Stimulated activated CD4-positive, alpha-beta T cell treated with anti-CD3 and anti-CD28 coated beads, Interleukin-2, amount 100 ng/mL, for 48 hours (primary cell): ENCODE results near the gene TNNT1.
A peak's percentile ranks its signal among the peaks of the same experiment; 100 is the strongest.
"Not testable (repeated sequence)": the region's sequence is repeated elsewhere in the genome, so short reads cannot be mapped to it uniquely, and the experiment has no call there.

Source experiments
- DNase-seq, 2 donors: peaks; one replicate each; pipeline ENCODE4 v3.0.0-alpha.2; 2020

Gene TNNT1

DNA sequence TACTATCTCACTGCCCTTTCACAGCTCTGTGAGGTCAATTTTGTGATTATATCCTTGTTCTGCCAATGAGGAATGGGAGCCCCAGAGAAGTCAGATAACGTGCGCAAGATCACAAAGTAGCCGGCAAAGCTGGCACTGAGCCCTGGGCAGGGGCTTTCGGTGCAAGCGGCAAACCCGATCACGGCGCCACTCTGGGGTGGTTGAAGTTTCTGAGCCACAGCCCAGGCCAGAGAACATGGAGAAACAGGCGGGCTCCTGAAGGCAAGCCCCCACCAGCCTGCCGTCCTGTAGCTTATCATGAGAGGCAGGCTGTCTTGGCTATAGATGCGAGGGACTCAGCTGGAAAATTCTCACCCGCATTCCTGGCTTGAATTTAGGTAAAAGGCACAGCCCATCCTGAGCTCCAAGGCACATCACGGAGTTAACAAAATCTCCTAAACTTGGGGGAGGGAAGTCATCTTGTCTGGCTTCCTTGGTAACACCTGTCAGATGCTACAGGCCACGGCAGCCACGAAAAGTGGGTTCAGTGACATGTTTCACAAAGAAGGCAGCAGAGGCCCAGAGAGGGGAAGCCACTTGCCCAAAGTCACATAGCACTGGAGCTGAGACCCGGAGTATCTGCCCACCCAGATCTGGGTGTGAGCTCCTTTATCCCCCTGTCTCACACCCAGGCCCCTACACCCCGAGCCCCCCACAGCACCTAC lies 12.5 kb downstream of the TNNT1 start:
- DNase-seq: no peak

DNA sequence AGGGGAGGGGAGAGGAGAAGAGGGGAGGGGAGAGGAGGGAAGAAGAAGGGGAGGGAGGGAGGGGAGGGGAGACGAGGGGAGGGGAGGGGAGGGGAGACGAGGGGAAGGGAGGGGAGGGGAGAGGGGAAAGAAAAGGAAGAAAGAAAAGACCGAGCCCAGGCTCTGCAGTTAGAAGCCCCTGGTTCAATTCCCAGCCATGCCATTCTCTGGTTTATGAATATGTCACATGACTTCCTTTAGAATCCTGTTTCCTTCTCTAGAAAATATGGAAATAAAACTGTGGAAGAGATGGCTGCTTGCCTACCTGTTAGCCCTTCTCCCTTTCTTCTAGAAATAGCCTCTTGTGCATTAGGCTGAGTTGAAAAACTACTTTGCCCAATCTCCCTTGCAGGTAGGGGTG lies 14.3 kb downstream of the TNNT1 start:
- no peak for DNase-seq

DNA sequence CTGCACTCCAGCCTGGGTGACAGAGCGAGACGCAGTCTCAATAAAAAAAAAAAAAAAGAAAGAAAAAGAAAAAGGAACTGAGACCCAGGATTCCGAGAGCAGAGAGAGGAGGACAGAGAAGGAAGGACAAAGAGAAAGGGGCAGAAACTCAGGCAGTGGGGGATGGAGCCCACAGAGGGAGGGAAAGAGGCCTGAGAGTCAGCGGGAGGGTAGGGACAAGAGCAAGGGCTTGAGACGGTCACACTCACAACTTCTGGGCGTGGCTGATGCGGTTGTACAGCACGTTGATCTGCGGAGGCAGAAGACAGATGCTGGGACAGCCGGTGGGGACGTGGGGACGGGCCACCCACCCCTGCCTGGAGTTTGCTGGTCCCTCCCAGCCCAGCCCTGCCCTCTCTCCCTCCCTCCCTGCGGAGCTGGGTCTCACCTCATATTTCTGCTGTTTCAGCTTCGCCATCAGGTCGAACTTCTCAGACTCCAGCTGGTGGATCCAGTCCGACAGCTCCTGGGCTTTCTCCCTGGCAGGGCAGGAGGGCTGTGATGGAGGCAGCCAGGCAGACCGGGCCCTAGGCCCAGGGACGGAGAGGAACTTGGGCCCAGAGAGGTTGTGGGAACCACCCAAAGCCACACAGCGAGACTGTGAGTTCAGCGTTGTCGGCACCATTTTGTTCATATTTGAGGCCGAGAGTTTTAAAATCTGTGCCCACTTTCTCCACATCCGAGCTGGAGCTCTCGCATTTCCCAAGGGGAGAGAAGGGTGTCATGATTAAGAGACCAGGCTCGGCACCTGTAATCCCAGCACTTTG lies 15.2 kb downstream of the TNNT1 start:
- DNase-seq: no peak

DNA sequence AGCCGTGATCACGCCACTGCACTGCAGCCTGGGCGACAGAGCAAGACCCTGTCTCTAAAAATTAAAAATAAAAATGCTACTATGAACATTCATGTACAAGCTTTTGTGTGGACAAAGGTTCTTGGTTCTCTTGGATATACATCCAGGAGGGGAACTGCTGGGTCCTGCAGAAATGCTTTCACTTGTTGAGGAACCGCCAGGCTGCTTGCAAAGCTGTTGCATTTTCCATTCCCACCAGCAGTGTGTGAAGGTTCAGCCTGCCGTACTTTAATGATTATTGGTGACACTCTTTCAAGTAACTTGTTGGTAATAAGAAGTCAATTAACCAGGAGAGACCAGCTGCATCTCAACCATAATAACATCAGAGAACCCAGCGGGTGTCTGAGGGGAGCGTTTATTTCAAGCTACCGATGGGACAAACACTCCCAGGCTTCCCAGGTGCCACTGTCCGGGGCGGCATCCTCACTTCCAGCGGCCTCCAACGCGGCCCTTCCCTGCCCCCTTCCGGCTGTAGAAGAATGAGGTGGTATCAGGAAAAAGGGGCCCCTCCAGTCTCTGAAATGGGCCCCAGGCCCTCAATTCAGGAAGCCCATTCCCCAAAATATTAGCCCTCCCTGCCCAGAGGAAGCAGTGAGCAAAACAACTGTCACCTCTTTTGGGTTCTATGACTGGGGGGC lies 16.4 kb downstream of the TNNT1 start:
- DNase-seq: no peak

- no peak for DNase-seq
Observed at GRCh38 chr19:55131421-55131820, 17.6 kb downstream of the TNNT1 start.

GRCh38 chr19:55119053-55119452 lies 30.0 kb downstream of the TNNT1 start:
- DNase-seq: no peak

GRCh38 chr19:55118401-55118991 lies 30.5 kb downstream of the TNNT1 start:
- DNase-seq: peak in 1 of 2 donors; percentile 32

DNA sequence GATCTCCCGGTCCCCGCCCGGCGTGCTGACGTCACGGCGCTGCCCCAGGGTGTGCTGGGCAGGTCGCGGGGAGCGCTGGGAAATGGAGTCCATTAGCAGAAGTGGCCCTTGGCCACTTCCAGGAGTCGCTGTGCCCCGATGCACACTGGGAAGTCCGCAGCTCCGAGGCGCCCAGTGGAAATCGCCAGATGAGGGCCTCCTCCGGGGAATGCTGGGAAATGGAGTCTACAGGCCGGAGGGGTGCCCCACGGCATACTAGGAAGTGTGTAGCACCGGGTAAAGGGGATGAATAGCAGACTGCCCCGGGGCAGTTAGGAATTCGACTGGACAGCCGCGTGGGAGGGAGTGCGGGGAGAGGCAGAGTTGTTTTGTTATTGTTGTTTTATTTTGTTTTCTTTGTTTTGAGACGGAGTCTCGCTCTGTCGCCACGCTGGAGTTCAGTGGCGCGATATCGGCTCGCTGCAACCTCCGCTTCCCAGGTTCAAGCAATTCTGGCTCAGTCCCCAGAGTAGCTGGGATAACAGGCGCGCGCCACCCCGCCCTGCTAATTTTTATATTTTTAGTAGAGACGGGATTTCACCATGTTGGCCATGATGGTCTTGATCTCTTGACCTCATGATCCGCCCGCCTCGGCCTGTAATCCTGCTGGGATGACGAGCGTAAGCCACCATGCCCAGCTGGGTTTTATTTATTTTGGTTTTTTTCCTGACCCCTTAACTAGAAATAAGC lies 31.2 kb downstream of the TNNT1 start:
- peak; percentile 95 to 96 for DNase-seq

DNA sequence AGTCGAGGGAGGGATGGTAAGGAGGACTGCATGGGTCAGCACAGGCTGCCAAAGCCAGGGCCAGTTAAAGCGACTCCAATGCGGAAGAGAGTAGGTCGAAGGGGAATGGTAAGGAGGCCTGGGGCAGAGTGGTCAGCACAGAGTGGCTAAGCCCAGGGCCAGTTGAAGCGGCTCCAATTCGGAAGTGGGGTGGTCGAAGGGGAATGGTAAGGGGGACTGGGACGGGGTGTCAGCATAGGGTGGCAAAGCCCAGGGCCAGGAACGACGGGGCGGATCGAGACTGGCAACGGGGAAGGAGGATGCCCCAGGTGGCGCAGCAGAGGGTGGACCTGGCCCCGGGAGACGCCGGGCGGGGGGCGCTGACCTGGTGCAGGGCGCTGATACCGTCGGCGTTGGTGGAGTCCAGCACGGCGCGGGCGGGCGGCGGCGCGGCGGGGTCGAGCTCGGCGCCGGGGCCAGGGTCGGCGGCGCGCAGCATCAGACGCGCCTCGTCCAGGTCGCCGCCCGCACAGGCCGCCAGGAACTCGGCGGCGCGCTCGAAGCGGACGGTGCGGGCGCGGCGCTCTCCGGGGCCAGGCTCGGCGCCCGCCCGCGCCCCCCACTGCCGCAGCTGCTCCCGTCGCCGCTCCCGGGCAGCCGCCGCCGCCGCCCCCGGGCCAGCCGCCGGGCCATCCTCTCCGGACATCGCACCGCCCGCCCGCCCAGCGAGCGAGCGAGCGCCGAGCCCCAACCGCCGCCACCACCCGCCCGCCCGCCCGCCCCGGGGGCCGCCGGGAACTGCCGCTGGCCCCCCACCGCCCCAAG lies 31.9 kb downstream of the TNNT1 start, which contains the start of gene PPP1R12C:
Gene PPP1R12C, minus strand, starts transcription at position 779 of the 804 bp plus-strand sequence. Its CDS starts 94 bp downstream, at position 685.
- DNase-seq: no peak

DNA sequence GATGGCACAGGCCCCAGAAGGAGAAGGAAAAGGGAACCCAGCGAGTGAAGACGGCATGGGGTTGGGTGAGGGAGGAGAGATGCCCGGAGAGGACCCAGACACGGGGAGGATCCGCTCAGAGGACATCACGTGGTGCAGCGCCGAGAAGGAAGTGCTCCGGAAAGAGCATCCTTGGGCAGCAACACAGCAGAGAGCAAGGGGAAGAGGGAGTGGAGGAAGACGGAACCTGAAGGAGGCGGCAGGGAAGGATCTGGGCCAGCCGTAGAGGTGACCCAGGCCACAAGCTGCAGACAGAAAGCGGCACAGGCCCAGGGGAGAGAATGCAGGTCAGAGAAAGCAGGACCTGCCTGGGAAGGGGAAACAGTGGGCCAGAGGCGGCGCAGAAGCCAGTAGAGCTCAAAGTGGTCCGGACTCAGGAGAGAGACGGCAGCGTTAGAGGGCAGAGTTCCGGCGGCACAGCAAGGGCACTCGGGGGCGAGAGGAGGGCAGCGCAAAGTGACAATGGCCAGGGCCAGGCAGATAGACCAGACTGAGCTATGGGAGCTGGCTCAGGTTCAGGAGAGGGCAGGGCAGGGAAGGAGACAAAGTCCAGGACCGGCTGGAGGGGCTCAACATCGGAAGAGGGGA lies 32.7 kb downstream of the TNNT1 start:
- DNase-seq: peak; percentile 34 to 48

GRCh38 chr19:55115446-55116065 lies 33.5 kb downstream of the TNNT1 start:
- DNase-seq: no peak

- DNase-seq: no peak
Observed at GRCh38 chr19:55114566-55115145, 34.4 kb downstream of the TNNT1 start.

- DNase-seq: no peak
Observed at GRCh38 chr19:55113570-55114039, 35.4 kb downstream of the TNNT1 start.

DNA sequence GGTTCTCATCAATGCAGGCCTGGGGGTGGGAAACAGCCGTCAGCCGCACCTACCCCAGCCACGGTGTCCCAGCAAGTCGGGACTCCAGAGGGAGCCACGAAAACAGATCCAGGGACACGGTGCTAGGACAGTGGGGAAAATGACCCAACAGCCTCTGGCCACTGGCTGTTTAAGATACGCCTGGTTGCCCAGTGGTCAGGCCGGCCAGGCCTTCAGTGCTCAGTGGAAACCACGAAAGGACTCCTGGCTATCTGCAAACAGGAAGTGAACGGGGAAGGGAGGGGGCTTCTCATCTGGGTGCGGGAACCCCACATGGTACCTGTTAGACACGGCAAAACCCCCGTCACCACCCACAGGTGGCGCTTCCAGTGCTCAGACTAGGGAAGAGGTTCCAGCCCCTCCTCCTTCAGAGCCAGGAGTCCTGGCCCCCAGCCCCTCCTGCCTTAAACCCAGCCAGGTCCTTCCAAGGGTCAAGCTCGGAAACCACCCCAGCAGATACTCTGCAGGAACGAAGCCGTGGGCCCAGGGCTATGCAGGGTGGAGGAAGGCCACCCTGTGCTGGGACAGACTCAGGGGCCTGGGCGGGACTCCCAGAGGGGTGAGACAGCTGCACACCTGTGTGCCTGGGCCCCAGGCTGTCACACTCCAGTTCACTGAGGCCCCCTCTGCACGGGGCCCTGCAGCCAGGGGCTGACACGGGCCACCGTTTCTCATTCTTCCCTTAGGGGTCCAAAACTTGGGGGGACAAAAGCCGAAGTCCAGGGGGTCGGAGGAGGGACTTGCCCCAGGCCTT lies 36.0 kb downstream of the TNNT1 start:
- no peak for DNase-seq

DNA sequence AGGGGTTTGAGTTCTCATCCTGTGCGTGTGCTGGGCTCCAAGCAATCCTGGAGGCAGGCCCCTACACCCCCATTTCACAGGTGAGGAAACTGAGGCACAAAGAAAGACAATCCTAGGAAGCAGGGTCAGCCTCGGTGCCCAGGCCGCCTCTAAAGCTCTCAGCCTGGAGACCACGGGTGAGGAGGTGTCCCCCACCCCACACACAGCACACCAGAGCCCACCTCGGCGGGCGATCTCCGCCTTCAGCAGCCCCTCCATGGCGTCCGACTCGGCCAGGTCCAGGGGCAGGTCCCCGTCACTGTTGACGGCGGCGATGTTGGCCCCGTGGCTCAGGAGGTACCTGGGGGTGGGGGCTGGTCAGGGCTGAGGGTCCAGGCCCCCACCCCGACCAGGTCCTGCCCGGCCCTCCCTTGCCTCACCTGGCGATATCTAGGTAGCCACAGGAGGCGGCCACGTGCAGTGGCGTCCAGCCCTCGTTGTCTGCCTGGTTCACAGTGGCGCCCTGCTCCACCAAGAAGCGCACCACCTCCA lies 36.7 kb downstream of the TNNT1 start:
- no peak for DNase-seq

DNA sequence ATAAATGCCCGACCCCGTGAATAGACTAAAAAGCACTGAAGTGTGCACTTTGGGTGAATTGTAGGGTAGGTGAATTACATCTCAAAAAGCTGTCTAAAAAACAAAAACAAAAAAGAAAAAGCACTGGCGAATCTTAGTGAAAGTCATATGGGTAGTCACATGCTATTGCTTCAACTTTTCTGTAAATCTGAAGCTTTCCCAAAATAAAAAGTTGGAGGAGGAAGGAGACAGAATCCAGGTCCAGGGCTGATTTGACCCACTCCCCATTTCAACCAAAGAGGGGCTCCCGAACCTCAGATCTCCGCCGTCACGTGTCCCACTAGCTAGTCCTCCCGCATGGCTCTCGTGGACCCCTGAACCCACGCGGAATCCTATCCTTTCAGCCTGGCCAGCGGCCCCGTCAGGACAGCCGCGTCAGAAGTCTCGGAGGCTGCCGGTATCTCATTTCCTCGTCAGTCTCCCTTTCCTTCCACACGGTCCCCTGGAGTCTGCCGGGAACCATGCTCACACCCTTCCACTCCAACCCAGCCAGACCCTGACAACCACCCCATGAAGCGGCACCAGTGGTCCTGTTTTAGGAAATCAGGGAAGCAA lies 37.7 kb downstream of the TNNT1 start:
- DNase-seq: no peak

DNA sequence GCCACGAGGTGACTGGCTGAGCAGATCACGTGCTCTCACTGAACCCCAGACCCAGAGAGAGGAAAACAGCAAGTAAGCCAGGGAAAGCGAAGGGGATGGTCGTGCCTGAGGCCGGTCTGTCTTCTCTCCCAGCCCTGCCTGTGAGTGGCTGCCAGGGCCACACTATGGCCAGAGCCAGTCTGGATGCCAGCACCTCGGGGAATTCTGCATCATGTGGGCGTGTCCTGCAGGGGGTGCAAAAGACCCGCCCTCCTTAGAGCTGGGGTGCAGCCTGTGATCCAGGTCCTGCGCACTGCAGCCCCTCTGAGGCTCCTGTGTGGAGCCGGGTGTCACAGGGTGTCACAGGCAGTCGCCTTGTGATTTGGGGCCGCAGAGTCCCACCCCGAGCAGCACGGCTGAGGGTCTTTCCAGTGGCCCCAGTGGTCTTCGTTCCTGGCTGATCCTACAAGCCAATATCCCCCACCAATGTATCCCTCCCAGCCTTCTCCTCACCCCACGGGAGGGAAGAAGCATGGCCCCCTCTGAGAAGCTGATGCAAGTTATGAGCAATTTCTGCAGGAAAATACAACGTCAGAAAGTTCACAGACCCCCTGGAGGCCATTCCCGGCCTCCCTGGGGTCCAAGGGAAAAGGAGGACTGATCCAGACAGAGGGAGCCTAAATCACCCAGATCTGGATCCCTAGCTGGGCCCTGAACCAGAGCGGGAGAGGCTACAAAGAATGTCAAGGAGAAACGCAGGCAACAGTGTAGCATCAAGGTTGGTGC lies 39.3 kb downstream of the TNNT1 start:
- DNase-seq: no peak

DNA sequence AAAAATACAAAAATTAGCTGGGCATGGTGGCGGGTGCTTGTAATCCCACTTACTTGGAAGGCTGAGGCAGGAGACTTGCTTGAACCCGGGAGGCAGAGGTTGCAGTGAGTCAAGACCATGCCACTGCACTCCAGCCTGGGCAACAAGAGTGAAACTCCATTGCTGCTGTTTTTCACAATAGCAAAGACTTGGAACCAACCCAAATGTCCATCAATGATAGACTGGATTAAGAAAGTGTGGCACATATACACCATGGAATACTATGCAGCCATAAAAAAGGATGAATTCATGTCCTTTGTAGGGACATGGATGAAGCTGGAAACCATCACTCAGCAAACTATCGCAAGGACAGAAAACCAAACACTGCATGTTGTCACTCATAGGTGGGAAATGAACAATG lies 41.8 kb downstream of the TNNT1 start:
- not testable (repeated sequence) for DNase-seq
